ENCODE data around the gene TANGO2.

TANGO2 gene

DNA sequence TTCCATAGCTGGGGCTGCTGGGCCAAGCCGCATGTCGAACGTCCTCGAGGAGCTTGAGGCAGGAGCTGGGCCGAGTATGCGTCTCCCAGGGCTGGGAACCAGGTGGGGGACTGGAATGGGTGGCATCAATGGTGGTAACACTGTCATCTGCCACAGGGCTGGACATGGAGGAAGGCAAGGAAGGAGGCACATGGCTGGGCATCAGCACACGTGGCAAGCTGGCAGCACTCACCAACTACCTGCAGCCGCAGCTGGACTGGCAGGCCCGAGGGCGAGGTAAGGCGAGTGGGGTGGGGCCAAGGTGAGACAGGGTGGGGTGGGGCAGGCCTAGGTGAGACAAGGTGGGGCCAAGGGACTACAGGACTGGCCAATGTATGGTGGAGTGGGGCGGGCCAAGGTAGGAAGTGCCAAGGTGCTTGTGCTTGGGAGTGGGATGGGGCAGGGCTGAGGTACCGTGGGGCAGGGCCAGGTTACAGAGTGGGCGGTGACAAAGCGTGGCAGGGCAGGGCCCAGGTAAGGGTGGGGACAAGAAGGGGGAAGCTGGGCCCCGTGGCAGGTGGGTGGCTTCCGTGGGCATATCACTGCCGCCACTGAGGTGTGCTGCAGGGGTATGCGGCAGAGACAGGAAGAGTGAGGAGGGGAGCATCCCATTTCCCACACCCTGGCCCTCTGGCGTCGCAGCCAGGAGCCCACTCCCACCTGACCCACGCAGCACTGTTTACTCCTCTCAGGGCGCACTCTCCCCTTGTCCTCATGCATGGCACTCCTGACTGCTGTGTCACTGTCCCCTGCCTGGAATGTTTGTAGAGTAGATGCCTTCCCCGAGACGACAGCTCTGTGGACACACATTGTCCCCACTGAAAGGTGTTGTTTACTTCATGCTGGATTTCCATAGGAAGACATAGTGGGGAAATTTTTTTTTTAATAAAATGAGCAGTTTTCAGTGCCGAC lies 31.7 kb downstream of the TANGO2 start:
- Histone ChIP-seq H3K18ac (ENCODE audit: low read length) (no peak overlapping the region), H3K4ac (ENCODE audit: low read depth, low read length) (no peak overlapping the region), H3K27me3 (ENCODE audit: insufficient read depth, low read length, poor library complexity) (no peaks in the 10 kb centered on the region), H2BK15ac (replicated peaks; ENCODE audit: low read depth) (no peak overlapping the region), H3K36me3 (ENCODE audit: control insufficient read depth, insufficient read depth, low read length) (no peaks in the 10 kb centered on the region), H4K8ac (ENCODE audit: low read depth, low read length) (no peak overlapping the region), H3K4me2 (ENCODE audit: low read length) (no peak overlapping the region), H2AK5ac (ENCODE audit: low read length) (no peak overlapping the region), H3K79me2 (ENCODE audit: control insufficient read depth, insufficient read depth, low read length) (no peaks in the 10 kb centered on the region), H3K4me1 (ENCODE audit: control insufficient read depth, low read depth, low read length) (no peaks in the 10 kb centered on the region), H4K5ac (ENCODE audit: low read length) (no peak overlapping the region), H3K56ac (ENCODE audit: low read length) (no peak overlapping the region), H3K23ac (ENCODE audit: low read length) (no peak overlapping the region), H2BK120ac (ENCODE audit: low read depth, low read length) (no peak overlapping the region), H3K27ac (ENCODE audit: low read depth, low read length) (no peak overlapping the region), H3K79me1 (ENCODE audit: low read length) (no peaks in the 10 kb centered on the region), H3K4me3 (ENCODE audit: low read length) (no peak overlapping the region), H3K9ac (ENCODE audit: low read length) (no peak overlapping the region), H2BK5ac (ENCODE audit: low read length) (no peak overlapping the region)
- WGBS (ENCODE audit: extremely low coverage, insufficient coverage, low lambda C conversion rate), result no CpG with 5 or more reads among the region's 26 CpGs
- DNase-seq, result no peak

DNA sequence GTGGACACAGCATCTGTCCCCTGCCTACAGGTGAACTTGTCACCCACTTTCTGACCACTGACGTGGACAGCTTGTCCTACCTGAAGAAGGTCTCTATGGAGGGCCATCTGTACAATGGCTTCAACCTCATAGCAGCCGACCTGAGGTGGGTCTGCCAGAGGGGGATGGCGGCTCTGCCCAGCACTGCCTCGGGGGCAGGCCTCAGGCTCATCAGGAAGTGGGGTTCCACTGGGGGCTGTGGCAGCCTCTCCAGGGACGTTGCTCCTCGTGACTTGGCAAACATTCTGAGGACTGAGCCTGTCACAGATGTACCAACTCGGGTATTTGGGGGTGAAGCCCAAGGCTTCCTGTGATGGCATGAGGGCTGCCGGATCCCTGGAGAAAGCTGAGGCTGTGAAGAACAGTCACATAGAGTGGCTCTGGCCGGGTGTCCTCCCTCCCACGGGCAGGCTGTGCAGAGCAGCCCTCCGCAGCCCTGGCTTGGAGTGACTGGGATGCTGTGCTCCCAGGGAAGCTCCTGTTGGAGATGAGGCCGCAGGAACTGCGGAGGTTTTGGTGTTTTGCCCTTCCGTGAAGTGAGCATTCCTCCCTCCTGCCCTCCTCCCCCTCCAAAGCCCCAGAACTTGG lies 32.6 kb downstream of the TANGO2 start:
- DNase-seq, result no peak
- Histone ChIP-seq H2BK120ac (ENCODE audit: low read depth, low read length) (no peak overlapping the region), H3K9ac (ENCODE audit: low read length) (no peak overlapping the region), H3K79me1 (ENCODE audit: low read length) (no peaks in the 10 kb centered on the region), H3K4ac (ENCODE audit: low read depth, low read length) (no peak overlapping the region), H3K4me2 (ENCODE audit: low read length) (no peak overlapping the region), H3K56ac (ENCODE audit: low read length) (no peak overlapping the region), H2AK5ac (ENCODE audit: low read length) (no peak overlapping the region), H2BK15ac (replicated peaks; ENCODE audit: low read depth) (no peak overlapping the region), H4K8ac (ENCODE audit: low read depth, low read length) (no peak overlapping the region), H3K36me3 (ENCODE audit: control insufficient read depth, insufficient read depth, low read length) (no peaks in the 10 kb centered on the region), H3K4me1 (ENCODE audit: control insufficient read depth, low read depth, low read length) (no peaks in the 10 kb centered on the region), H3K27me3 (ENCODE audit: insufficient read depth, low read length, poor library complexity) (no peaks in the 10 kb centered on the region), H3K27ac (ENCODE audit: low read depth, low read length) (no peak overlapping the region), H2BK5ac (ENCODE audit: low read length) (no peak overlapping the region), H4K5ac (ENCODE audit: low read length) (no peak overlapping the region), H3K23ac (ENCODE audit: low read length) (no peak overlapping the region), H3K4me3 (ENCODE audit: low read length) (no peak overlapping the region), H3K18ac (ENCODE audit: low read length) (no peak overlapping the region), H3K79me2 (ENCODE audit: control insufficient read depth, insufficient read depth, low read length) (no peaks in the 10 kb centered on the region)
- WGBS (ENCODE audit: extremely low coverage, insufficient coverage, low lambda C conversion rate), result no CpG with 5 or more reads among the region's 14 CpGs

GRCh38 chr22:20054034-20054427 lies 33.1 kb downstream of the TANGO2 start:
- Histone ChIP-seq H3K4ac (ENCODE audit: low read depth, low read length) (no peak overlapping the region), H4K8ac (ENCODE audit: low read depth, low read length) (no peak overlapping the region), H3K9ac (ENCODE audit: low read length) (no peak overlapping the region), H3K23ac (ENCODE audit: low read length) (no peak overlapping the region), H4K5ac (ENCODE audit: low read length) (no peak overlapping the region), H3K4me3 (ENCODE audit: low read length) (no peak overlapping the region), H2BK5ac (ENCODE audit: low read length) (no peak overlapping the region), H3K56ac (ENCODE audit: low read length) (no peak overlapping the region), H3K18ac (ENCODE audit: low read length) (no peak overlapping the region), H3K79me2 (ENCODE audit: control insufficient read depth, insufficient read depth, low read length) (no peaks in the 10 kb centered on the region), H3K36me3 (ENCODE audit: control insufficient read depth, insufficient read depth, low read length) (no peaks in the 10 kb centered on the region), H2BK15ac (replicated peaks; ENCODE audit: low read depth) (no peak overlapping the region), H2BK120ac (ENCODE audit: low read depth, low read length) (no peak overlapping the region), H2AK5ac (ENCODE audit: low read length) (no peak overlapping the region), H3K79me1 (ENCODE audit: low read length) (no peaks in the 10 kb centered on the region), H3K27ac (ENCODE audit: low read depth, low read length) (no peak overlapping the region), H3K4me1 (ENCODE audit: control insufficient read depth, low read depth, low read length) (no peaks in the 10 kb centered on the region), H3K27me3 (ENCODE audit: insufficient read depth, low read length, poor library complexity) (no peaks in the 10 kb centered on the region), H3K4me2 (ENCODE audit: low read length) (no peak overlapping the region)
- no peak for DNase-seq
- no CpG with 5 or more reads among the region's 12 CpGs for WGBS (ENCODE audit: extremely low coverage, insufficient coverage, low lambda C conversion rate)

DNA sequence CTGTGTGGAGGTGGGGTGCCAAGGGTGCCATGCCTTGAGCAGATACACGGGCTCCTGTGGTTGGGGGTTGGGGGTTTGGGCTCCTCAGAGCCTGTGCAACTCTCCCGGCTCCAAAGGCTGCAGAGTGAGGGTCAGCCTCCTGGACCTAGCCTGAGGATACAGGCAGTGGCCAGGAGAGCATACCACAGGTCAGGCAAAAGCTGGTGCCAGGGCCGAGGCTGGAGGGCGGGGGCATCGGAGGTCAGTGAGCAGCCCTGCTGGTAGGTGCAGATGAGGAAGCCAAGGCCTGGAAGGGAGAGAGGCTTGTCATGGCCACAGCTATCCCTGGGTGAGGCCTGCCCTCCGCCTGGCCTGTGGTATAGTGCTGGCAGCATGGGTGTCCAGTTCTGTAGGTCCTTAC lies 33.6 kb downstream of the TANGO2 start:
- Histone ChIP-seq H3K27ac (ENCODE audit: low read depth, low read length) (no peak overlapping the region), H3K56ac (ENCODE audit: low read length) (no peak overlapping the region), H3K79me2 (ENCODE audit: control insufficient read depth, insufficient read depth, low read length) (no peaks in the 10 kb centered on the region), H3K4me2 (ENCODE audit: low read length) (no peak overlapping the region), H3K36me3 (ENCODE audit: control insufficient read depth, insufficient read depth, low read length) (no peaks in the 10 kb centered on the region), H3K79me1 (ENCODE audit: low read length) (no peaks in the 10 kb centered on the region), H2BK15ac (replicated peaks; ENCODE audit: low read depth) (no peak overlapping the region), H4K5ac (ENCODE audit: low read length) (no peak overlapping the region), H4K8ac (ENCODE audit: low read depth, low read length) (no peak overlapping the region), H3K18ac (ENCODE audit: low read length) (no peak overlapping the region), H2AK5ac (ENCODE audit: low read length) (no peak overlapping the region), H2BK5ac (ENCODE audit: low read length) (no peak overlapping the region), H3K23ac (ENCODE audit: low read length) (no peak overlapping the region), H2BK120ac (ENCODE audit: low read depth, low read length) (no peak overlapping the region), H3K4me3 (ENCODE audit: low read length) (no peak overlapping the region), H3K4me1 (ENCODE audit: control insufficient read depth, low read depth, low read length) (no peaks in the 10 kb centered on the region), H3K27me3 (ENCODE audit: insufficient read depth, low read length, poor library complexity) (no peaks in the 10 kb centered on the region), H3K4ac (ENCODE audit: low read depth, low read length) (no peak overlapping the region), H3K9ac (ENCODE audit: low read length) (no peak overlapping the region)
- WGBS (ENCODE audit: extremely low coverage, insufficient coverage, low lambda C conversion rate), result no CpG with 5 or more reads among the region's 6 CpGs
- DNase-seq, result no peak

DNA sequence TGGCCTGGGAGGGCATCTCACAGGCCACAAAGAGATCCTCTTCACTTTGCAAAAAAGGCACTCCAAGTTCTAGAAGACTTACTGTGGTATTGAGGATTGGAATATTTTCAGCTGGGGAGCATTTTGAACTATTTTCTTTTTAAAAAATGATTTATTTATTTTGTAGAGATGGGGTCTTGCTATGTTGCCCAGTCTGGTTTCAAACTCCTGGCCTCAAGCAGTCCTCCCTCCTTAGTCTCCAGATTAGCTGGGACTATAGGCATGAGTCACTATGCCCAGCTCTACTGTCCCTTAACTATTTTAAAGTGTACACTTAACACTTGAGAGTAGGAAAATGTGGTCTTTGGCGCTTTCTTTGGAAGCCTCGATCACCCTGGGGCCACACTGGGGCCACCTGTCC lies 34.2 kb downstream of the TANGO2 start:
- H4K5ac ChIP-seq (ENCODE audit: low read length), result no peak overlapping the region
- no peaks in the 10 kb centered on the region for H3K4me1 ChIP-seq (ENCODE audit: control insufficient read depth, low read depth, low read length)
- no peak overlapping the region for H2BK120ac ChIP-seq (ENCODE audit: low read depth, low read length)
- no peak overlapping the region for H3K56ac ChIP-seq (ENCODE audit: low read length)
- H3K79me1 ChIP-seq (ENCODE audit: low read length), result no peaks in the 10 kb centered on the region
- no peak overlapping the region for H3K4me3 ChIP-seq (ENCODE audit: low read length)
- no peak overlapping the region for H2BK5ac ChIP-seq (ENCODE audit: low read length)
- H3K36me3 ChIP-seq (ENCODE audit: control insufficient read depth, insufficient read depth, low read length), result no peaks in the 10 kb centered on the region
- H3K27ac ChIP-seq (ENCODE audit: low read depth, low read length), result no peak overlapping the region
- no peak for DNase-seq
- H2BK15ac ChIP-seq (replicated peaks; ENCODE audit: low read depth), result no peak overlapping the region
- H2AK5ac ChIP-seq (ENCODE audit: low read length), result no peak overlapping the region
- H3K9ac ChIP-seq (ENCODE audit: low read length), result no peak overlapping the region
- H3K27me3 ChIP-seq (ENCODE audit: insufficient read depth, low read length, poor library complexity), result no peaks in the 10 kb centered on the region
- no peak overlapping the region for H4K8ac ChIP-seq (ENCODE audit: low read depth, low read length)
- H3K4ac ChIP-seq (ENCODE audit: low read depth, low read length), result no peak overlapping the region
- H3K79me2 ChIP-seq (ENCODE audit: control insufficient read depth, insufficient read depth, low read length), result no peaks in the 10 kb centered on the region
- no peak overlapping the region for H3K23ac ChIP-seq (ENCODE audit: low read length)
- no CpG with 5 or more reads among the region's 2 CpGs for WGBS (ENCODE audit: extremely low coverage, insufficient coverage, low lambda C conversion rate)
- H3K18ac ChIP-seq (ENCODE audit: low read length), result no peak overlapping the region
- H3K4me2 ChIP-seq (ENCODE audit: low read length), result no peak overlapping the region
